Measurements from ENCODE around the gene SLC2A4RG.
"Not testable (repeated sequence)": the region's sequence is repeated elsewhere in the genome, so short reads cannot be mapped to it uniquely, and the experiment has no call there.

Gene SLC2A4RG

DNA sequence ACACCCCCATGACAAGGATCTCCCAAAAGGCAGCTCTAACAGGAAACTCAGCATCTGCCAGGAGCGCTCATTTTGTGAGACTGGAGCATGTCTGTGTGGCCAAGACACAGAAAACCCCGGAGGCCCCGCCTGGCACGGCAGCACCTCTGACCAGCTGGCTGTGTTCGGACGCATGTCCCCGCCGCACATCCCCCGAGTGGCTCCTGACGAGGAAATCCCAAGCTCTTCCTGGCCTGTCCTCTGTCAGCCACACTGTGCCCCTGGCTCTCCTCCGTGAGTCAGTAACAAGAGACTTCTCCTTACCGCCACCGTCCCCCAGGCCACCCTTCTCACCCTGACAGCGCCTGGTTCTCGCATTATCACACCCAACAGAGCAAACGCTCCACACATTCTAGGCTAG lies 14.4 kb downstream of the SLC2A4RG start:
- no peak for DNase-seq (ENCODE audit: low spot score)

DNA sequence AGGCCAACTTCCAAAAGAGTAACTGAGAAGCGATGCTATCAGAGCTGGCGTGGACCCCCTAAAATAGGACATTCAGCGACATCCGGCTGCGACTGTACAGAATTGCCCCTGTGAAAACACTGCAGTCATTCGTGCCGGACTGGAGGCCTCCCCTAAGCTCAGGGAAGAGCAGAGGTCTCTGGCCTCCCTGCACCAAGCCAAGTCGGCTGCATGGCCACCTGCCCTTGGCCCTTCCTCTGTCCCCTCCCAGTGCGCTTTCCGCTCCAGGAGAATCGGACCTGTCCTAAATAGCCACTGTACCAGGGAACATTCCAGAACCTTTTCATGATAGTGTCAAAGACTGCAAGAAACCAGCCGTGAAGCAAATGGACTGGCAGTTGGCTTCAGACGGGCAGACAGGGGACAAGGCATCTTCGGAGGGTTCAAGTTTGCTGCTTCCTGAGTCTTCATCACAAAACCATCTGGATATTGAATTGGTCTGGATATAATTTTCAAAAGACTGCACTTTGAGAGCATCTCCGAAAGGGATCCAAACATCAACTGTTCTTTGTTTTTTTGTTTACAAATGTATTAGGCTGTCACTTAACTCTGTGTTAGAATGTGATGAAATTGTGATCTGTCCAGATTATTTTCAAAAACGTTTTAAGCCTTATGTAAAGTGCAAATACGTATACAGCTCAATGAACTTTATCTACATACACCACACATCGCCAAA lies 16.5 kb downstream of the SLC2A4RG start:
- DNase-seq (ENCODE audit: low spot score), result no peak

DNA sequence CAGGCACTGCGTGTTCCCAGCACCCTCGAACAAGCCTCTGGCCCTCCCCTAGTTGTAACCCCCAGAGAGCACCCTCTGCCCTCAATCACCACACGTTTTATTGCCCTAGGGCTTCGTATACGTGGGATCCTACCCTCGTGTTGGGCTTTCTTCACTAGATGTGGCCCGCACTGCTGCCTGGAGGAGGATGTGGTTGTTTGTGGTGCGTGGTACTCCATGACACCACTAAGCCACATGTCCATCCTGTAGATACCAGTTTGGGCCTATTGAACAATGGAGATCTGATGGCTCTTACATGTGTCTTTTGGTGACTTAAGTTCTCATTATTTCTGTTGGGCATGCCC lies 17.0 kb downstream of the SLC2A4RG start:
- DNase-seq (ENCODE audit: low spot score), result no peak

DNA sequence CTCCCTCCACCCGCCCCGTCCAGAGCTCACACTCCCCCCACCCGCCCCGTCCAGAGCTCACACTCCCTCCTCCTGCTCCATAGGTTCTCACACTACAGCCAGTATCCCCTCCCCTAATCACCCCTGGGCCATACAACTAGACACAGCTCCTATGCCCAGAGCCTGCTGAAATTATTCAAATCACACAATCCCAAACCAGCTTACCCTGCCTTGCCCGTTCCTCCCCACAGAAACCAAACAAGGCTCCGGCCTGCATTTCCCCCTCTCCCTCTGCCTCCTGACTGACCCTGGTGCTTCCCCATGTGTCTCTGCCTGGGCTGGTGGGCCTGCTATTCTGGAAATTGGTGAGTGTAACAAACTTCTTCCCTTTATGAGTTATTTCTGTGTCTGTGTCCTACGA lies 18.6 kb downstream of the SLC2A4RG start:
- no peak for DNase-seq (ENCODE audit: low spot score)

DNA sequence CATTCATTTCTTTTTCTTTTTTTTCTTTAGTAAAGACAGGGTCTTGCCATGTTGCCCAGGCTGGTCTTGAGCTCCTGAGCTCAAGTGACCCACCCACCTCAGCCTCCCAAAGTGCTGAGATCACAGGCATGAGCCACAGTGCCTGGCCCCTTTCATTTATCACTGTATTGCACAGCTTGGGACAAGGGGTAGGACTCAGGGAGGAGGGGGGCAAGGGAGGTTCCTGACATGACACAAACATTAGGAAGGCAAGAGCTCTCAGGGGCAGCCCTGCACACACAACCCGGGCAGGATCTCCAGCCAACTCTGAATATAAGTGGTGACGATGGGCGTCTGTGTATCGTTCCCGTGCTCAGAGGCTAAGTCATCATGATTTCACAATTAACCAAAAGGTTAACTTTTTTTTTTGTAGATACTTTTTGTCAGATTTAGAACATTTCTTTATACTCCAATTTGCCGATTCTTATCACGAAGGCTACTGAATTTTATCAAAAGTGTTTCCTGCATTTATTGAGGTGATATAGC lies 19.9 kb downstream of the SLC2A4RG start:
- no peak for DNase-seq (ENCODE audit: low spot score)

DNA sequence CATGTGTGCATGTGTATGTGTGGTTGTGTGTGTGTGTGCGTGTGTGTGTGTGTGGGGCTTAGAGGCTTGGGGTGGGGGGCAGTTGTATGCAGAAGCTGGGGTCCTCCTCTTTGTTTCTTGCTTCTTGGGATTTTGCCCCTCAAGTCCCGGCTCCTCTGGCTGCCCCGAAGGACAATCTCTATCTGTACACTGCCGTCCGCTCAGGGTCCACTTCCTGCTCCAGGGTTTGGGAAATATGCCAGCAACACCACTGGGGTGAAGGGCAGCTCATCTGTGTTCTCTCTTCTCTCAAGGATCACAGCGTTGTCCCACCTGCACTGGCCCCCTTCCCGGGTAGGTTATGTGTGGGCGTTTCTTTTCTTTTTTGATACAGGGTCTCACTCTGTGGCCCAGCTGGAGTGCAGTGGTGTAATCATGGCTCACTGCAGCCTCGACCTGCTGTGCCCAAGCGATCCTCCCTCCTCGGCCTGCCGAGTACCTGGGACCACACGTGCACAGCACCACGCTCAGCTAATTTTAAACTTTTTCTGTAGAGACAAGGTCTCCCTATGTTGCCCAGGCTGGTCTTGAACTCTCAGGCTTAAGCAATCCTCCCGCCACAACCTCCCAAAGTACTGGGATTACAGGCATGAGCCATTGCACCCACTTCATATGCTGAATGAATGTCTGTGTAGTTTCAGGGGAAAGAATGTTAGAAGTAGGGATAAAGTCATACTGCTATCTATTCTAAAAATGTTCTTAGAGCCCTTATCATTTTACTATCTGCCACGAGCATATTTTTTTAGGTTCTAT lies 25.7 kb downstream of the SLC2A4RG start:
- DNase-seq (ENCODE audit: low spot score), result no peak

DNA sequence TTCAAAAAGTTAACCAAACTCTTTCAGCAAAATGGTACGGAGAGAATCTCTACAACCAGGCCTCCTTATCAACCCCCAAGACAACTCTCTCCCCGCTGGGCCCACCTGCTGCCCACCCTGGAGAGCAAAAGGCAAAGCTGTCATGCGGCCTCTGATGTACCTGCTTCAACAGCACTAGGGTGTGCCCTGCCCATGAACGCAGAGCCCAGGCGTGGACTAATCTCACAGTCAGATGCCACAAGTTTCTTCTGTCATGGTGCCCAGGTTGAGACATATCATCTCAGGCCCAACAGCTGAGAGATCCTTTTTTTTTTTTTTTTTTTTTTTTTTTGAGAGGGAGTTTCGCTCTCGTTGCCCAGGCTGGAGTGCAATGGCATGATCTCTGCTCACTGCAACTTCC lies 26.3 kb downstream of the SLC2A4RG start:
- DNase-seq (ENCODE audit: low spot score), result no peak

DNA sequence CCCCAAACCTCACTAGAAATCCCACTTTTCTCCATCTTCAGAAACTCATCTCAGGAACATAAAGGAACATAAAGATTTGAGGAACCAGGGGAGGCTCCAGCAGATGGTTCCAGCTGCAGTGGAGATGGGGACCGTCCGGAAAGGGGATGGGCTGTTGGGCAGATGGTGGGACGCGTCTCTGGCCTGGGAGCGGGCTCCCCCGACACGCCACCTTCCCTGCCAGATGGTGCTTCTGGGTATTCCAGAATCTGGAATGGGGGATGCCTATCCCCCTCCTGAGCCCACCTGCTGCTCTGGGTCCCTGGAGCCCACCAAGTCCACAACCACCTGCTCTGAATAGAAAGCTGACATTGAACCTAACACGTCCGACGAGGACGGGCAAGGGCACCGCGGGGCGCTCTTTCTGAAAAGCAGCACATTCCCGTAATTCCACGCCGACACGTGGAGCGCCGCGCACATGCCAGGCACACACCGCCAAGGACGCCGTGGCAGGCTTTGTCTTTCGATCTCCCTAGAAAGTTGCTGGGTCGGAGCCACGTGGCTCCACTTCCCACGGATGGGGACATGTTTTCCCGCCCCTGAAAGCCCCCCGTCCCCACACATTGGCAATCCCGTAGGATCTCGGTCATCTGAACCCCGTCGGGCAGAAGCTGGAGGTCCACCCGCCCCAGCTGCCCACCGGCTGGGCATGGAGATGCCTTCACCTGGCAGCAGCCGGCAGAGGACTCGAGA lies 27.3 kb downstream of the SLC2A4RG start:
- no peak for DNase-seq (ENCODE audit: low spot score)

DNA sequence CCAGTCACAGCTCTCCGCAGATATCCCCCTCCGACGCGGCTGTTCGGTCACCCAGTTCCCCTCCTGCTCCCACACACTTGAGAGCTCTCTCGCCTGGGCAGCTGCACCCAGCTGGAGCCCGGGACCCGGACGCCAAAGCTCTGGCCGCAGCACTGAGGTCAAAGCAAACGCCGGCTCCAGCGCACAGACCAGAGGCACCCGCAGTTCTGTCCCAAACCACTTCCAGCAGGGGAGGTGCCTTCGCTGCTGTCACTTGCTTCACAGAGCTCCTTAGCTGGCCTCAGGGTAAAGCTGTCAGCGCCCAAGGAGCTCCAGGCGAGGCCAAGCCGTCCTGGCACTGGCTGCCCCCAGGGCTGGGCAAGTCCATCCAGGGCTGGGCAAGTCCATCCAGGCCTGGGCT lies 27.9 kb downstream of the SLC2A4RG start:
- DNase-seq (ENCODE audit: low spot score), result no peak

DNA sequence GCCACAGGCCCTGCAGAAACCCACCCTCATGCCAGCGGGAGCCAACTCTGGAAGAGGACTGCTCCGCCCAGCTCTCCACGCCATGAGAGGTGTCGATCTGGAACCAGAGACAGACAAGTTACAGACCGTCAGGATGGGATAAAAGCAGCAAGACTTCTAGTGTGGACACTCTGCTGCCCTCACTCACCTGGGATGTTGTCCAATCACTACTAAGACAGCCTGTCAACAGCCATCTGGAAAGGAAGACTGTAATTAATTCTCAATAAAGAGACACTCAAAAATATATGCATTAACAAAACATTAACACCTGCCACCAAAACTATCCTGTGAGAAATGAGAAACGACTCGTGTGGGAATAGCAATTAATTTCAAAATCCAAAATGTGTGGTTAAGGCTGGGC lies 28.3 kb downstream of the SLC2A4RG start:
- no peak for DNase-seq (ENCODE audit: low spot score)

DNA sequence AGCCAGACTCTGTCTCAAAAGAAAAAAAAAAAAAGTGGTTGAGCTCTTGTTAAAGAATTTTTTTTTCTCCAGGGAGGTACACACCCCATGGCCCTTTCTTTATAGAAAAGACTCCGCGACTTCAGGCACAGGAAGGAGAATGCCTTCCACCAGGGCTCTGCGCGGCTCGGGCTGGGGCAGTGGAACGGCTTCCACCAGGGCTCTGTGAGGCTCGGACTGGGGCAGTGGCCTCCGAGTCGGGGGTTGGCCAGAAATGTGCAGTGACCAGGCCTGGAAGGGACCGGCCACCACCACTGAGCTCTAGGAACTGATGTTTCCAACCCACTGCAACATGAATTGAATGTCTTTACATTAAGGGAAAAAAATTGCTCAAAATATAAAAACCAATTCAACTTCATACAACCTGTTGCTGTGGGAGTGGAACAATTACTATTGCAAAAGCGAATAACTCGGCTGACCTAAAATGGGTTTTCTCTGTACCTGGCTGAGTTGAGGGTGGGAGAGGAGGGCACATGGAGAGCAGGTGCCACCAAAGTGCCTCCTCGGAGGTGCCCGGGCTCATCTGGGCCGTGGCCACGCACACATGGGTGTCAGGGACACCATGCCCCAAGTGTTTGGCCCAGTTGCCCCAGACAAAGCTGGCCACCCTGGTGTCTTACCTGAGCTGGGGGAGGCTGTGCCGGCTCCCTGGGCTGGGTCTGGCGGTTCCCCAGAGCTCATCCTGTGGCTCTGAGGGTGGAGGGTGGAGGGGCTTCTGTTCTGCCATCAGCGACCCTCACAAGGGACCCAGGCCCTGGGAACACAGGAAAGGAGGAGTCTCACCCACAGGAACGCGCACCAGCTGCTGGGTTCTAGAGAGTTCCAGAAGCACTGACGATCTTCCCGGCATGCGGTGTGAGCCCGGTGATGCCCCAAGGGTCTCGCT lies 29.3 kb downstream of the SLC2A4RG start:
- no peak for DNase-seq (ENCODE audit: low spot score)

DNA sequence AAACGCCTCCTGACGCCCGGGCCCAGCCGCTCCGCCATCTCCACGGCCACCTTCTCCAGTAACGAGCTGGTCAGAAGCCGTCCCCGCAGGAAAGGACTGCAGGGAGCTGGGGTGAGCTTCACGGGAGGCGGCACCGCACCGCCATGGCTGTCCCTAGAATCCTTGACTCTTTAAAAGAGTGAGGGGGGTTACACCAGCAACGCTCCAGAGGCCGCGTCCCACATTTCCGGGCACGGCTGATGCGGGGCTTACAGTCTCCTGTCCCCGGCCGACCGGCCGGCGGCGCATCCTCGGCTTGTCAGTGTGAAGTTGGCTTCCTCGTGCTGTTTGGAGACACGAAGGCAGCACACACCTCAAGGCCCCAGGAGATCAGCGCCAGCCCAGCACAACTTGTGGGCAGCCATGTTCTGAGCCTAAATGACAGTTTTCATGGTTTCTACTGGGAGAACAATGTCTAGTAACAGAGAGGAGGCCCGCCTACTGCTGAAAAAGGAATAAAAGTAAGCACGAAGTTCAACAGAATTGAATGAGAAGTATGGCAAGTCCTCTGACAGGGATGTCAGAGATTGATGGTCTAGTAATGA lies 30.4 kb downstream of the SLC2A4RG start:
- DNase-seq (ENCODE audit: low spot score), result no peak

DNA sequence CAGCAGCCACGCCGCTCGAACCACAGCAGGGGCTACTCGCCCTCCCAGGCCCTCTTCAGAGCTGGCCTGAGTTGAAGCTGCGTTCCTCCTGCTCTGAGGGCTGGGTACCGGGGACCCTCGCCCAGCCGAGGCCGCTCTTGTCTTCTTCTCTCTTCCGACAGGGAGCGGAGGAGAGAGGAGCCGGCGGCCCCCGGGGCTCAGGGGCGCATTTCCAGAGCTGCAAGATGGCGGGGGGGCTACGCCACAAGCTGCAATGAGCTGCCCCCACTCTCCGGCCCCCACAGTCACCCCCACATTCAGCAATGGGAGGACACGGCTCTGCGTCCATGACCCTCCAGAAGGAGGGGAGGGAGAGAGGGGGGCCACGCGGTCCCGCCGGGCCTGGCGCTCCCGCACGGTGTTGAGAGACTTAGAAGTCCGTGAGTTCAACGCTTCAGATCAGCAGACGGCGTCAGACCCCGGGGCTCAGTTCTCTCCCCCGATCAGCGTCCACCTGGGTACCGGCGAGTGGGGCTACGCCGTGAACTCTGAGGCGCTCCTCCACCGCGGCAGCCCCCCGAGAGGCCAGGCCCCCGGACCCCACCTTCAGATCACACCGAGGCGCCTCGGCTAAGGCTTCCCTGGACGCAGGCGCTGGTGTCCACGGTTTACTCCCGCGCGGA lies 31.6 kb downstream of the SLC2A4RG start:
- no peak for DNase-seq (ENCODE audit: low spot score)

DNA sequence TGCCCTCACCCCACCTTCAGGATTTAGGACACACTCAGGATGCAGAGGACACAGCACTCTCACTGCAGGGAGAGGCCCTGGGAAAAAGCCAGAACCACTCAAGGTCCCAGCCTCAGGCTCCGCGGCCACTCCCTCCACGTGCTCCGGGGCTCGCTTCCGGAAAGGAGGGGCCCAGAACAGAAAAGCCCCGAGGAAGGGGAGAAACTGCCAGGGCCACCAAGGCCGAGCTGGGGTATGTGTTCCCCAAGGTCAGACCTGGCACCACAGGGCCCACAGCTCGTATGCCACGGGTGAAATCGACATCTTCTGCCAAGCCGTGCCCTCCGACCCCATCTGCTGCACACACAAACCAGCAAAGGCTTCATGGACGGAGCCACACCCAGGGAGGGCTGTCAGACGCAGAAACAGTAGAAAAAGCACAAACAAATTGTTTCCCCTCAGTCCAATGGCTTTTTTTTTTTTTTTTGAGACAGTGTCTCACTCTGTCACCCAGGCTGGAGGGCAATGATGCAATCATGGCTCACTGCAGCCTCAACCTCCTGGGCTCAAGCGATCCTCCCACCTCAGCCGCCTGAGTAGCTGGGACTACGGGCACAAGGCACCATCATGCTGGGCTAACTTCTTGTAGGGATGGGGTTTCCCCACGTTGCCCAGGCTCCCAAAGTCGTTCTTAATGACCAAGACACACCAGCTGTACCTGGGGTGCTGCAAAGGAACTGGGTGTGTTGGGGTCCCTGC lies 33.4 kb downstream of the SLC2A4RG start:
- DNase-seq (ENCODE audit: low spot score), result no peak

DNA sequence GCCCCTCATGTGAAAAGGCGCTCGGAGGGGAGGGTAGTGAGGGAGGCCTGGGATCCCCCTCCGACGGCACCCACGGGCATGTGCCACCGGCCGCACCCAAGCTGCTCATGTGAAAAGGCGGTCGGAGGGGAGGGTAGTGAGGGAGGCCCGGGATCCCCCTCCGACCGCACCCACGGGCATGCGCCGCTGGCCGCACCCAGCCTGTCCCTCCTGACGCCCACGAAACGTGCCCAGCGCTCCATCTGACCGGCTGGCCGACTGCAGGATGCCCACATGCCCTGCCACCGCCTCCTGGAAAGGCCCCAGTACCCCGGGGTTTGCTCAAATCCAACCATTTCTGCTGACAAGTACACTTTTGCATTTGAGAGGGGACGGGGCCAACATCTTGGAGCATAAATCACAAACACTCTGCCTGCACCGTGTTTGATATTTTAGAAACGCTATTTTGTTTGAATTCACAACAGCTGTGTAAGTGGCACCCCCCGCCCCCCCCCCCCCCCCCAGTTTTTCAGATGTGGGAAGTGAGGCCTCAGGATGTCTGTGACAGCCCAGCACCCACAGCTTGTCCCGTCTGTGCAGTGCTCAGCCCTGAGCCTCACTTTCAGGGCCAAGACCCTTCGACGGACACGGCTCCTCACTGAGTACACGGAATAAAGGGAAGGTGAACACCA lies 34.1 kb downstream of the SLC2A4RG start:
- no peak for DNase-seq (ENCODE audit: low spot score)

DNA sequence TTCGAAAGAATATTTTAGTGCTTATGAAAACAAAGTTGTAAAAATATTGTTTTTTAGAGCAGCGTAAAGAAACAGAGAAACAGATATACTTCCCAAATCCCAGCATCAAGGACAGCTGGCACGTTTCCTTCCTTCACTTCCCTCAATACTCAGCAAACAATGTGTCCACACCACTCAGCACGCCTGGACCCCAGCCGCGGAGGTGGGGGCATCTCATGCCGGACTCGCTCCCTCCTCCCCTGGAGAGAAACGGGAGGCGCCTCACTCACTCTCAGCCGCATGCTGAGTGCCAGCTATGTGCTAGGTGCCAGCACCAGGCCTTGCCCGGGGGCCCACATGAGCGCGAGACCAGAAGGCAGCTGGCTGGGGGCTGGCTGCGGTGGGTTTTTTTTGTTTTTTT lies 34.7 kb downstream of the SLC2A4RG start:
- DNase-seq (ENCODE audit: low spot score), result no peak

DNA sequence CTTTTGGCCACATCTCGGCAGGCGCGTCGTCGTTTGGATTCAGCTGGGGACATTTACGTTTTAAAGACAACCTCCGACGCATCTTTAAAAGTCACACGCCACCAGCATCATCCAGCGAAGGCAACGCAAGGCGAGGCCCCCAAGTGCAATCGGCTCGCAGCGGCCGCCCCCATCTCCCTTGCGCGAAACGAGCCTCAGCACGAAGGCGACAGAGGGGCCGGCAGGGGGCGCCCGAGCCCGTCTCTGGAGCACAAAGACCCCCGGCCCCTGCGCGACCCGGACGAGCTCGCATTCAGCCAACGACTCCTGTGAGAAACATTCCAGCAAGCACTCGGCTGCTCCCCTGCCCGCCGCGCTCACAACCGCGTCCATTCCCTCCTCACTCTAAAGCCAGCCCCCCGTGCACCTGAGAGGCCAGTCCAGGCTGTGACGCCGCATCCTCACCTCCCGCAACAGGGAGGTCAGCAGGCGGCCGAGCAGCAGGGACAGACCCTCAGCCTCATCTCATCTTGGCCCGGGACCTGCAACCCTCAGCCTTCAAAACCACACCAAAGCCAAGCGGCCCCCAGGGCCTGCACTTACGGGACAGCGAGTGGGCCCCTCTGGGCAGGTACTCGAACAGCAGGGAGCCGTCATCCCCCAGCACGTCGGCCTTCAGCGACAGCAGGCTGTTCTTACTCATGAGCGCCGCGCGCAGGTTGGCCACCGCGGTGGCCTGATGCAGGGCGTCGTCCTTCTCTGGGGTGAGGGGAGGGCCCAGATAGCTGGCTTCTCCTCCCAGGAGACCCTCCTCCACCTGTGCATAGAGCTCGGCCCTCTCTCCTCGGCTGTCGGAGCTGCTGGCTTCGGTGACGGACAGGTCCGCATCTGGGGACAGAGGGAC lies 35.8 kb downstream of the SLC2A4RG start:
- DNase-seq (ENCODE audit: low spot score), result peak; percentile 53

DNA sequence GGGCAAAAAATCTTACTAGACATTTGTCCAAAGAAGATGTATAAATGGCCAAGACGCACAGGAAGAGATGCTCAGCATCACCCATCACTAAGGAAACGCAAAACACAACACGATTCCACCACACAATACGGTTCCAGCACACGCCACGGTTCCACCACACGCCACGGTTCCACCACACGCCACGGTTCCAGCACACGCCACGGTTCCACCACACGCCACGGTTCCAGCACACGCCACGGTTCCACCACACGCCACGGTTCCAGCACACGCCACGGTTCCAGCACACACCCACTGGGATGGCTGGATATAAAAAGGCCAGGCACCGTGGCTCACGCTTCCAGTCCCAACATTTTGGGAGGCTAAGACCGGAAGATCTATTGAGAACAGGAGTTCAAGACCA lies 37.3 kb downstream of the SLC2A4RG start:
- not testable (repeated sequence) for DNase-seq (ENCODE audit: low spot score)

DNA sequence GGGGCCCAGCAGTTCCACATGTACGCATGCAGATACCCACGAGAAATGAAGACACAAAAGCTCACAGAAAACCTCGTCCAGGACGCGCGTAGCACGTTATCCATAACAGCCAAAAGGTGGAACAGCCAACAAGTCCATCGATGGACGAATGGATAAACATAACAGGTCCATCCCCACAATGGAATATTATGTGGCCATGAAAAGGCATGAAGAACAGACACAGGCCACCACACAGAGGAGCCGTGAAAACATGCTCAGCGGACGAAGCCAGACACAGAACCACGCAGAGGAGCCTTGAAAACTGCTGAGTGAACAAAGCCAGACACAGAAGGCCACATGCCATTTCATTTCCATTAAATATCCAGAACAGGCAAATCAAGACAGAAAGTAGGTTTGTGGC lies 38.0 kb downstream of the SLC2A4RG start:
- no peak for DNase-seq (ENCODE audit: low spot score)
